ENCODE data around the gene CPSF4L. TPM values are rescaled to one million over a fixed set of nuclear protein-coding genes. Genes with fewer than 3 reads are reported as not detected.

CPSF4L gene
- total RNA-seq, 1 donor from 2014 or later: not detected

- Histone ChIP-seq H4K20me1 (ENCODE audit: low read depth) (peaks cover 9% of the 10 kb centered on the region), H3K4me2 (no peak overlapping the region), H3K27ac (no peak overlapping the region), H3K9me3 (ENCODE audit: low read depth) (no peaks in the 10 kb centered on the region), H3K27me3 (no peaks in the 10 kb centered on the region), H2AFZ (replicated peaks) (no peak overlapping the region), H3F3A (ENCODE audit: low read depth) (peaks cover 11% of the 10 kb centered on the region), H3K4me1 (no peaks in the 10 kb centered on the region), H3K4me3 (no peak overlapping the region), H3K9ac (no peak overlapping the region), H3K36me3 (peaks cover 6% of the 10 kb centered on the region), H3K79me2 (ENCODE audit: low read depth) (peaks cover 10% of the 10 kb centered on the region)
- H3K27ac Mint-ChIP-seq: no peak overlapping the region
- no peaks in the 10 kb centered on the region for H3K9me3 Mint-ChIP-seq
- H3K4me3 Mint-ChIP-seq: no peak overlapping the region
- H3K4me1 Mint-ChIP-seq: peaks cover 8% of the 10 kb centered on the region
- H3K27me3 Mint-ChIP-seq (ENCODE audit: insufficient read depth, low read depth): peaks cover 12% of the 10 kb centered on the region
- no peak for TF ChIP-seq CTCF (IDR thresholded peaks at IDR 0.05)
- TF ChIP-seq EZH2 (IDR thresholded peaks at IDR 0.05): no peak
- no peak for TF ChIP-seq EZH2phosphoT487 (IDR thresholded peaks at IDR 0.05)
- peaks cover 66% of the 10 kb centered on the region for H3K36me3 Mint-ChIP-seq
- DNase-seq (ENCODE audit: low spot score): no peak
Observed at GRCh38 chr17:73198930-73199260, 62.8 kb downstream of the CPSF4L start.

Other genes with a start within 250 kb of the CPSF4L start
- 5.5 and 8.2 TPM in 2 replicates for gene SLC39A11, start 169.2 kb downstream of the CPSF4L start, total RNA-seq (ENCODE audit: low replicate concordance)
- 0.43 and 0.74 TPM in 2 replicates for gene SSTR2, start 96.9 kb downstream of the CPSF4L start, total RNA-seq (ENCODE audit: low replicate concordance)
- gene COG1, start 68.8 kb downstream of the CPSF4L start, total RNA-seq (ENCODE audit: low replicate concordance): 11.7 and 22.9 TPM in 2 replicates
- gene CDC42EP4, start 50.1 kb upstream of the CPSF4L start, total RNA-seq (ENCODE audit: low replicate concordance): 10.8 and 28.9 TPM in 2 replicates

All from neural progenitor cell (in vitro differentiated cells).